Karpas-422 (cell line): Measurements from ENCODE around the gene DOK7. TPM values are rescaled to one million over a fixed set of nuclear protein-coding genes. Genes with fewer than 3 reads are reported as not detected.

Experiments
- DNase-seq: peaks from one replicate; pipeline ENCODE4 v3.0.0-alpha.2; 2015
- H2AFZ ChIP-seq: fragments of 200-600 bp; sonication (generic); 2 replicates; pipeline ENCODE4 v1.6.1; 2014; ENCODE audit warnings: antibody characterized with exemption, low read length, mixed read lengths
- H3K27ac ChIP-seq: fragments of 200-600 bp; sonication (generic); 2 replicates; pipeline ENCODE4 v1.5.1; 2014; ENCODE audit warnings: mild to moderate bottlenecking, low read length, moderate library complexity
- H3K27me3 ChIP-seq: fragments of 200-600 bp; sonication (generic); 2 replicates; pipeline ENCODE4 v1.6.1; 2014; ENCODE audit warnings: low read length, mixed read lengths
- H3K36me3 ChIP-seq: fragments of 200-600 bp; sonication (generic); 2 replicates; pipeline ENCODE4 v1.6.1; 2014; ENCODE audit warnings: low read length, mixed read lengths; ENCODE audit not compliant: insufficient read depth
- H3K4me1 ChIP-seq: fragments of 200-600 bp; sonication (generic); 2 replicates; pipeline ENCODE4 v1.6.1; 2014; ENCODE audit warnings: mild to moderate bottlenecking, low read length, mixed read lengths
- H3K4me2 ChIP-seq: fragments of 200-600 bp; sonication (generic); 2 replicates; pipeline ENCODE4 v1.6.1; 2014; ENCODE audit warnings: low read length, low read depth, mild to moderate bottlenecking; ENCODE audit not compliant: poor library complexity, severe bottlenecking
- H3K4me3 ChIP-seq: fragments of 200-600 bp; sonication (generic); 2 replicates; pipeline ENCODE4 v1.5.1; 2014; ENCODE audit warnings: mild to moderate bottlenecking, antibody characterized with exemption, low read length, mixed read lengths
- H3K79me2 ChIP-seq: fragments of 200-600 bp; sonication (generic); 2 replicates; pipeline ENCODE4 v1.6.1; 2014; ENCODE audit warnings: mild to moderate bottlenecking, low read length, mixed read lengths
- H3K9ac ChIP-seq: fragments of 200-600 bp; sonication (generic); 2 replicates; pipeline ENCODE4 v1.6.0; 2014; ENCODE audit warnings: low read length
- H3K9me2 ChIP-seq: fragments of 200-600 bp; sonication (generic), shearing (Covaris generic); replicated peaks from 2 replicates; pipeline ENCODE4 v1.6.0; 2014; ENCODE audit warnings: mild to moderate bottlenecking, low read length, moderate library complexity; ENCODE audit not compliant: insufficient read depth
- H3K9me3 ChIP-seq: fragments of 300-700, 200-600 bp; sonication (generic); 2 replicates; pipeline ENCODE4 v1.6.1; 2014; ENCODE audit warnings: low read length, mixed read lengths
- H4K20me1 ChIP-seq: fragments of 200-600 bp; sonication (generic); 2 replicates; pipeline ENCODE4 v1.6.1; 2014; ENCODE audit warnings: mild to moderate bottlenecking, antibody characterized with exemption, low read length, low read depth; ENCODE audit not compliant: insufficient read depth
- total RNA-seq: library from RNA; depleted of rRNA; stranded (reverse); fragments of >200 nt; shearing (Covaris generic); gene quantifications from 2 replicates; pipeline ENCODE4 v1.2.3, GENCODE V29; 2014; ENCODE audit warnings: low replicate concordance

DOK7 gene
- total RNA-seq, 1 experiment from 2014 or later: 1.6 TPM

DNA sequence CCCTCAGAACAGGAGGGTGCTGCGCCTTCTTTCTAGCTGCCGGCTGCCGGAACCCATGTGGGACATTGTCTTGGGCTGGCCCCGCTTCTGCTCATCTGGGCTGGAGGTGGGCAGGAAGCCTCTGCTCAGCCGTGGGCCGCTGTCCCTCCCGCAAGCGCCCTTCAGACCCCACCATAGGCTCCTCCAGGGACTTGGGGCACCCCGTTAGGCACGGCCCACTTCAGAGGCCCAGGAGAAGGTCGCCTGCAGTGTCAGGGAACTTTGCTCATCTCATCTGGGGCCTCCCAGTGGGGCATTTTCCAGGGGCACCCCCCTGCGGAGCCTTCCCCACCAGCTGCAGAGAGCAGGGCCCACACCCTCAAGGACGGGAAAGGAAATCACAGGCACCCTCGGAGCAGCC is 32.9 kb downstream of the DOK7 start:
- no peaks in the 10 kb centered on the region for H3K4me1 ChIP-seq
- no peaks in the 10 kb centered on the region for H3K79me2 ChIP-seq
- H4K20me1 ChIP-seq: peaks cover 3% of the 10 kb centered on the region; the same call in 1 of the 2 replicates
- no peak for DNase-seq
- H3K9me2 ChIP-seq: no peaks in the 10 kb centered on the region
- no peak overlapping the region for H3K4me2 ChIP-seq
- no peak overlapping the region for H3K27ac ChIP-seq
- H3K4me3 ChIP-seq: no peak overlapping the region
- no peak overlapping the region for H2AFZ ChIP-seq
- no peaks in the 10 kb centered on the region for H3K36me3 ChIP-seq
- no peaks in the 10 kb centered on the region for H3K27me3 ChIP-seq
- H3K9me3 ChIP-seq: no peaks in the 10 kb centered on the region
- H3K9ac ChIP-seq: no peak overlapping the region

DNA sequence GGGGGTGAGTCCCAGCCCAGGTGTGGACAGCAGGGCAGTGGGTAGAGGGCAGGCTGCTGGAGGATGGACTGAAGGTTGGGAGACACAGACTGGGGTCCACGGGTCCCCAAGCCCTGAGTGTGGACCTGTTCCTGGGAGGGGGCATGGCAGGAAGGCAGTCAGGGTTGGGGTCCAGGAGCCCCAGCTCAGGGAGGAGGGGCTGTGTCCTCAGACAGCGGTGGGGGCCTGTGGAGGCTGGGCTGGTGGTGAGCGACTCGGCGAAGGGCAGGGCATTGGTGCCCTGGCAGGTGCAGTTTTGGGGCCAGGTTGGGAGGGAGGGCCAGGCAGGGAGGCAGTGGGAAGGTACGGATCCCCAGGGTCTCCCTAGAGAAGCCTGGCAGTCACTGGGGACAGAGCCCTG is 34.0 kb downstream of the DOK7 start:
- DNase-seq: no peak
- no peaks in the 10 kb centered on the region for H3K9me3 ChIP-seq
- no peak overlapping the region for H2AFZ ChIP-seq
- H4K20me1 ChIP-seq: peaks cover 8% of the 10 kb centered on the region; the same call in 1 of the 2 replicates
- no peak overlapping the region for H3K4me3 ChIP-seq
- no peak overlapping the region for H3K4me2 ChIP-seq
- no peaks in the 10 kb centered on the region for H3K27me3 ChIP-seq
- no peaks in the 10 kb centered on the region for H3K4me1 ChIP-seq
- H3K36me3 ChIP-seq: no peaks in the 10 kb centered on the region
- H3K9ac ChIP-seq: no peak overlapping the region
- no peaks in the 10 kb centered on the region for H3K9me2 ChIP-seq
- no peaks in the 10 kb centered on the region for H3K79me2 ChIP-seq
- no peak overlapping the region for H3K27ac ChIP-seq

DNA sequence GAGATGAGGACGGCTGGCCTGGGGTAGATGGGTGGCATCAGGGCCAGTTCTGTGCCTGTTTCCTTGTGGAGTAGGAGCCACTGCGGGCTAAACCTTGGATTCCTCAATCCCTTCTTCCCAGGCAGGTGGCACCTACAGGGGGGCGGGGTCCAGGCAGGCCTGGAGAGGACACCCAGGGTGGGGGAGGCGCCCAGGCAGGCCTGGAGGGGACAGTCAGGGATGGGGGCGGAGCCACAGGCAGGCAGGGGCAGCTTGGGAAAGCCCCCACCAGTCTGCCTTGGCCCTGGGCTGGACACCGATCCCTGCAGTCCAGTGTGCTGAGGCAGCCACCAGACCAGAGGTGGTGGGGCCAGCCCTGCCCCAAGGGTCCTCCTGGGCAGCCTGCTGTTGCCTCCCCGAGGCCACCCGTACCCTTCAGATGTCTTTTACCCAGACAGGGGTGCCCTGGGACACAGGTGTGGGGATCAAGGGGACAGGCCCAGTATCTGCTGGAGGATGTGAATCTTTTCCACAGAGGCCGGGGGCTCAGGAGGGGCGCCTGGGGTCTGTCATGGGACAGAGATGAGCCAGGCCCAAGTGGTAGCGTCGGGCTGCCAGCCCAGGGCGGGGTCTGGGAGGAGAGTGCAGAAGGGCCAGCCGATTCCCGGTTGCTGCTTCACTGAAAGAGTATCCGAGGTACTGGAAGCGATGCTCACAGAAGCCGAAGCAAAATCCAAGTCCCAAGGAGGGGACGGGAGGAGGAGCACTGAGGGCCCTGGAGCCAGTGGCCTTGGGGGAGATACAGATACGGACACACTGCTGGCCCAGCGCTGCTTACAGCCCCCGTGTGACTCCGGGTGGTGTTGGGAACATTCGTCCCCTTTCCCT is 34.6 kb downstream of the DOK7 start:
- Histone ChIP-seq H3K27ac (no peak overlapping the region), H3K4me1 (no peaks in the 10 kb centered on the region), H3K9ac (no peak overlapping the region), H4K20me1 (peaks cover 8% of the 10 kb centered on the region; the same call in 1 of the 2 replicates), H3K9me3 (no peaks in the 10 kb centered on the region), H3K36me3 (no peaks in the 10 kb centered on the region), H3K4me3 (no peak overlapping the region), H3K9me2 (no peaks in the 10 kb centered on the region), H3K27me3 (no peaks in the 10 kb centered on the region), H3K79me2 (no peaks in the 10 kb centered on the region), H3K4me2 (no peak overlapping the region), H2AFZ (no peak overlapping the region)
- DNase-seq: no peak

DNA sequence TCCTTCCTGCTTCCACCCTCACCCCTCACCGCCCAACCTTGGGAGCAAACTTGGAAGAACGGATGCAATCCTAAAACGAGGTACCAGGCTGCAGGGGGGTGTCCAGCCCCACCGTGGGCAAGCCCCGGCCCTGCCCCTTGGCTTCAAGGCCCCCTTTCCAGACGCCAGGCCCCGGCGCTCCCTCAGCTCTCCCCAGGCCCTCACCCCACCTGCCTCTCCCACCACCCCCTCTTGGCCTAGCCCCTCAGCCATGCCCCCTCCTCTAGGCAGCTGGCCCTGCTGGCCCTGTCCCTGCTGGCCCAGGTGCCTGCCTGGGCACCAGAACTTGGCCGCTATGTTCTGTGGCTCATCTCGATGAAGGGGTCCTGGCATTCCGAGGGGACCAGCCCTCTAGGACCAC is 35.3 kb downstream of the DOK7 start:
- Histone ChIP-seq H3K27ac (no peak overlapping the region), H3K9me3 (no peaks in the 10 kb centered on the region), H3K79me2 (no peaks in the 10 kb centered on the region), H3K27me3 (no peaks in the 10 kb centered on the region), H3K36me3 (no peaks in the 10 kb centered on the region), H2AFZ (no peak overlapping the region), H3K9me2 (no peaks in the 10 kb centered on the region), H4K20me1 (peaks cover 12% of the 10 kb centered on the region; the same call in 1 of the 2 replicates), H3K9ac (no peak overlapping the region), H3K4me2 (no peak overlapping the region), H3K4me3 (no peak overlapping the region), H3K4me1 (no peaks in the 10 kb centered on the region)
- DNase-seq: no peak

DNA sequence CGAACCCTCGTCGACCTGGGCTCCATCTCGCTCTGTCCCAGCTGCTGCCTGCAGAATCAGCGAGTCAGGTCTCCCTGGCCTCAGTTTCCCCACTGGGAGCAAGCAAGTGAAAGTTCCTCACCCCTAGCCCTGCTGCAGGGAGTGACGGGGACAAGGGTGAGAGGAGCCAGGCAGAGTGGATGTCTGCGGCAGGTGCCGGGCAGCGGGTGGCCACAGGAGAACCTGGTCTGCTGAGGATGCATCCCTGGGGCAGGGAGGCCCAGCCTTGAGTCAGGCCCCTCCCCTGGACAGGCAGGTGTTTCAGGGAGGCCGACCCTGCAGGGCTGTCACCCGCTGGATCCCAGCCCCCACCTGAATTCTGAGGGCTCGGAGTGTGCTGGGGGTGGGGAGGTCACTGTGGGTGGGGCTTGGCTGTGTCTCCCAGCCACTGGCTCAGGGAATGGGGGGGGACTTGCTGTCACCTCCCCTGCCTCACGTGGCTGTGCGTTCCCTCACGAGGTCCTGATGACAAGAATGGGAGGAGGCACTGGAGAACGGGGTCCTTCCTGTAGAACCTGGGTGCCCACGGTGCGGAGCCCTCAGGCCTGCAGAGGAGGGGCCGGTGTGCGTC is 35.9 kb downstream of the DOK7 start:
- H3K9me3 ChIP-seq: no peaks in the 10 kb centered on the region
- no peak overlapping the region for H3K4me3 ChIP-seq
- no peaks in the 10 kb centered on the region for H3K36me3 ChIP-seq
- H3K4me1 ChIP-seq: no peaks in the 10 kb centered on the region
- no peak overlapping the region for H3K27ac ChIP-seq
- no peaks in the 10 kb centered on the region for H3K27me3 ChIP-seq
- DNase-seq: no peak
- no peak overlapping the region for H3K9ac ChIP-seq
- no peak overlapping the region for H2AFZ ChIP-seq
- H3K79me2 ChIP-seq: no peaks in the 10 kb centered on the region
- H3K4me2 ChIP-seq: no peak overlapping the region
- H4K20me1 ChIP-seq: peaks cover 17% of the 10 kb centered on the region; the same call in 1 of the 2 replicates
- no peaks in the 10 kb centered on the region for H3K9me2 ChIP-seq

DNA sequence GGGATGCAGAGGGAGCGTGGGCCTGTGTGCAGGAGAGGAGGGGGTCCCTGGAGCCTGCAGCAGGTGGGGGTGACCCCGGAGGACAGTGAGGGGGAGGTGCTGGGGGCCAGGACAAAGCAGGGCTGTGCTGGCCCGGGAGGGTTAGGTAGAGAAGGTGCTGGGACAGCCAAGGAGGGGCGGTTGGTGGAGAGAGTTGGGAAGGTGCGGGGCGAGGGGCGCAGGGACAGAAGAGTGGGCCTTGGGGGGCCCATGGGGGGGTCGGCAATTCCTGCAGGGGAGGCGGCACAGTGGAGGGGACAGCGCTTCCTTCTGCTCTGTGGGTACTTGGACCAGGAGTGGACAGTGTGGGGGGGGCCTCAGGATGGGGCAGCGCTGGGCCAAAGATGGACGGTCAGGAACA is 36.6 kb downstream of the DOK7 start:
- Histone ChIP-seq H3K27me3 (no peaks in the 10 kb centered on the region), H3K27ac (no peak overlapping the region), H3K4me2 (no peak overlapping the region), H3K79me2 (no peaks in the 10 kb centered on the region), H3K9me2 (no peaks in the 10 kb centered on the region), H3K4me1 (no peaks in the 10 kb centered on the region), H3K36me3 (no peaks in the 10 kb centered on the region), H4K20me1 (peaks cover 17% of the 10 kb centered on the region; the same call in 1 of the 2 replicates), H3K4me3 (no peak overlapping the region), H2AFZ (no peak overlapping the region), H3K9me3 (no peaks in the 10 kb centered on the region), H3K9ac (no peak overlapping the region)
- no peak for DNase-seq

DNA sequence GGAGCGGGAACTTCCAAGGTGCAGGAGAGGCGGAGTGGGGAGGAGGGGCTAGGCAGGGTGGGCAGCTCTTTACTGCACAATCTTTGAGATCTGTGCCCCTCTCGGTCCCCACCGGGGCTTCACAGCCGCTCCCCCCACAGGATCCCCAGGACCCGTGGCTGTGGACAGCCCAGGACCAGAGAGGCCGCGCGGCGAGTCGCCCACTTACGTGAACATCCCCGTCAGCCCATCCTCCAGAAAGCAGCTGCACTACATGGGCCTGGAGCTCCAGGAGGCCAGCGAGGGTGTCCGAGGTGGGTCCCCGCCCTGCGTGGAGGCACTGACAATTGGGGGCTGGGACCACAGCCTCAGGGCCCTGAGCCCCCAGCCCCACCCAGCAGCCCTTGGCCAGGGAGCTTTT is 37.0 kb downstream of the DOK7 start:
- no peaks in the 10 kb centered on the region for H3K79me2 ChIP-seq
- no peaks in the 10 kb centered on the region for H3K4me1 ChIP-seq
- H3K9me3 ChIP-seq: no peaks in the 10 kb centered on the region
- DNase-seq: no peak
- no peaks in the 10 kb centered on the region for H3K36me3 ChIP-seq
- H3K27me3 ChIP-seq: no peaks in the 10 kb centered on the region
- peaks cover 17% of the 10 kb centered on the region; the same call in 1 of the 2 replicates for H4K20me1 ChIP-seq
- no peak overlapping the region for H2AFZ ChIP-seq
- H3K27ac ChIP-seq: no peak overlapping the region
- no peaks in the 10 kb centered on the region for H3K9me2 ChIP-seq
- no peak overlapping the region for H3K4me3 ChIP-seq
- H3K9ac ChIP-seq: no peak overlapping the region
- H3K4me2 ChIP-seq: no peak overlapping the region

DNA sequence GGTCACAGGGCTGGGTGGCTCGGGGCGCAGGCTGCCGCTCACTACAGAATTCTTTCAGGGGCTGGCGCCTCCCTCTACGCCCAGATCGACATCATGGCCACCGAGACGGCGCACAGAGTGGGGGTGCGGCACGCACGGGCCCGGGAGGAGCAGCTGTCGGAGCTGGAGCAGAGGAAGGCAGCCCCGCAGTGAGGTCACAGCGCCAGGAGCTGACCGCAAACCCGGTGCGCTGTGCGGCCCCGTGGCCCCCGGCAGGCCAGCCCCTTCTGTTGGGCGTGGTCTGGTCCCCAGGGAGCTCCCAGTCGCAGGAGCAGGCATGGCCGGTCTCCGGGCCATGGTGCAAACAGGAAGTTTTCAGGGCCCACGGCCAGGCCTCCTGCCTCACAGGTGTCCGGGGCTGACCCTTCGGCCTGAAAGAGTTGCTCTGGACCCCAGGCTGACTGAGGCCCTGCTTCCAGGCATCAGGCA is 37.6 kb downstream of the DOK7 start:
- DNase-seq: no peak
- peaks cover 17% of the 10 kb centered on the region; the same call in 1 of the 2 replicates for H4K20me1 ChIP-seq

More for the DNA sequence above, 37.6 kb downstream of the DOK7 start:
- no peaks in the 10 kb centered on the region for H3K79me2 ChIP-seq
- H3K4me3 ChIP-seq: no peak overlapping the region
- H2AFZ ChIP-seq: no peak overlapping the region
- H3K27me3 ChIP-seq: no peaks in the 10 kb centered on the region
- H3K9me2 ChIP-seq: no peaks in the 10 kb centered on the region
- H3K4me1 ChIP-seq: no peaks in the 10 kb centered on the region
- no peak overlapping the region for H3K4me2 ChIP-seq
- H3K36me3 ChIP-seq: no peaks in the 10 kb centered on the region
- no peaks in the 10 kb centered on the region for H3K9me3 ChIP-seq
- no peak overlapping the region for H3K9ac ChIP-seq
- H3K27ac ChIP-seq: no peak overlapping the region
